ENCODE data around the gene GEN1.

Gene GEN1

GRCh38 chr2:17830053-17831034 lies 76.4 kb downstream of the GEN1 start:
- Histone ChIP-seq H3K4me1 (ENCODE audit: control insufficient read depth, insufficient read depth, low read length) (peaks cover 4% of the 10 kb centered on the region), H3K4me3 (ENCODE audit: low read length in 2 of 2) (peak overlapping the region; percentile 22 to 52), H3K9me3 (ENCODE audit: control insufficient read depth in 2 of 2, low read length in 2 of 2) (no peaks in the 10 kb centered on the region), H3K9ac (ENCODE audit: low read length in 2 of 2) (no peak overlapping the region), H3K36me3 (ENCODE audit: control insufficient read depth in 2 of 2, insufficient read depth in 2 of 2, low read length in 2 of 2) (no peaks in the 10 kb centered on the region), H3K27ac (ENCODE audit: low read length) (no peak overlapping the region), H3K27me3 (ENCODE audit: control insufficient read depth in 1 of 2, insufficient read depth in 2 of 2, low read length in 2 of 2) (peaks cover 7 to 14% of the 10 kb centered on the region in 2 donors)

- Histone ChIP-seq H3K9me3 (ENCODE audit: control insufficient read depth in 2 of 2, low read length in 2 of 2) (no peaks in the 10 kb centered on the region), H3K4me3 (ENCODE audit: low read length in 2 of 2) (no peak overlapping the region), H3K27me3 (ENCODE audit: control insufficient read depth in 1 of 2, insufficient read depth in 2 of 2, low read length in 2 of 2) (peaks cover under 1 to 6% of the 10 kb centered on the region in 2 donors), H3K9ac (ENCODE audit: low read length in 2 of 2) (no peak overlapping the region), H3K4me1 (ENCODE audit: control insufficient read depth, insufficient read depth, low read length) (peaks cover 4% of the 10 kb centered on the region), H3K27ac (ENCODE audit: low read length) (no peak overlapping the region), H3K36me3 (ENCODE audit: control insufficient read depth in 2 of 2, insufficient read depth in 2 of 2, low read length in 2 of 2) (no peaks in the 10 kb centered on the region)
Observed at GRCh38 chr2:17835516-17835915, 81.6 kb downstream of the GEN1 start.

Measured in stomach smooth muscle (tissue), 2 donors.